ENCODE results near the gene ZSCAN31. TPM values are rescaled to one million over a fixed set of nuclear protein-coding genes. Genes with fewer than 3 reads are reported as not detected.

The ZSCAN31 gene
- total and polyA plus RNA-seq, 9 of the 15 experiments (the other 6 are each of a cell fraction or from before 2014, with no cell fraction given), result 3.9 to 12.1 (median 7.0) TPM

DNA sequence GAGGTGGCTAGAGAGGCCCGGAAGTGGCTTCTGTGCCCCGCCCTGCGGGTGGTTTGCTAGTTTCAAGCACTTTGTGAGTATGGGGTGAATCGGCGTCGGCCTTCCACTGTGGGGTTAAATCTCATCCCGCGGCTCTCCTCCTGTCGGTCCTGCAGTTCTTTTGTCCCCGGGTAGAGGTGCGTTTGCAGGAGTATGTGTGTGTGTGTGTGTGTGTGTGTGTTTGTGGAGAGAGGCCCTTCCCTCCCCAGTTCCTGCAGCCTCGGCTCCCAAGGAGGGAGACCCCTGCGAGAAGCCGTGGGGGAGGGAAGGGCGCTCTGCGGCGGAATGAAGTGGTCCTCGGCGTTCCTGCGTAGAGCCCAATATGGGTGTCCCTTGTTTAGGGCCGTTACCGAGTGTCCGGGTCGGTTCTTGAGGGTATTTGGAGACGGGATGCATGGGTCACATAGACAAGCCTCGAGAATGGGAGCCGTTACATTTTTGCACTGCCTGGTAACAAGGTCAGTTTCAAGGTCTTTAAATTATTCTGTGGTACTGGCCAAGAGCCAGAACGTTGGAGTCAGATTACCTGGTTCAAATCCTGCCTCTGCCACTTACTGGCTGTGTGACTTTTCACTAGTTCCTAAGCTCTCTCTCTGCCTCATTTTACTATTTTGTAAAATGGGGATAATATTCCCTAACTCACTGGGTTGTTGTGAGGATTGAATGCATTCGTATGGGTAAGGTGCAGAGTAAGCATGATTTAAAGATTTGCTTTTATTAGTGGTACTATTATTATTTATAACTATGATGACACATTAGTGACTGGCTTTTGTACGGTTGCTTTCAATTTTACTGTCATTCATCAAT is 14.2 kb upstream of the ZSCAN31 start, which contains the start of gene ZKSCAN3 (continued):
- TF ChIP-seq RFX1 (IDR thresholded peaks at IDR 0.05) (no peak), ETV1 (tag; conservative IDR thresholded peaks at IDR 0.05; ENCODE audit: low read depth) (peak; percentile 99), PHF20 (IDR thresholded peaks at IDR 0.05; ENCODE audit: partially characterized antibody) (peak; percentile 86), SLC30A9 (CRISPR knock-in tag; IDR thresholded peaks at IDR 0.05) (no peak), ZNF239 (CRISPR knock-in tag; IDR thresholded peaks at IDR 0.05) (no peak), ZNF644 (tag; IDR thresholded peaks at IDR 0.05; ENCODE audit: low read depth) (peak; percentile 71), KDM1A (IDR thresholded peaks at IDR 0.05) (peak; percentile 78), ZNF696 (CRISPR knock-in tag; conservative IDR thresholded peaks at IDR 0.05) (no peak), JUNB (CRISPR knock-in tag; conservative IDR thresholded peaks at IDR 0.05) (no peak), SIX5 (IDR thresholded peaks at IDR 0.05; ENCODE audit: borderline replicate concordance in 1 of 2, insufficient read depth in 1 of 2, low read depth in 1 of 2, low read length in 2 of 2) (no peak), OTX1 (CRISPR knock-in tag; IDR thresholded peaks at IDR 0.05) (peak; percentile 94), CXXC5 (CRISPR knock-in tag; IDR thresholded peaks at IDR 0.05) (peak; percentile 90), ZSCAN29 (IDR thresholded peaks at IDR 0.05) (peak; percentile 76), ZZZ3 (IDR thresholded peaks at IDR 0.05) (peak; percentile 33; the same call in 1 of the 2 replicates), NR2C2 (CRISPR knock-in tag; IDR thresholded peaks at IDR 0.05) (no peak), NR2C2 (tag; IDR thresholded peaks at IDR 0.05) (peak; percentile 80), TSC22D4 (tag; IDR thresholded peaks at IDR 0.05) (no peak), SMARCA4 (IDR thresholded peaks at IDR 0.05) (peak; percentile 84), GTF2E2 (tag; IDR thresholded peaks at IDR 0.05) (peak; percentile 93), ZFX (CRISPR knock-in tag; IDR thresholded peaks at IDR 0.05) (peak; percentile 93)
- TF ChIP-seq, protein P1, sequence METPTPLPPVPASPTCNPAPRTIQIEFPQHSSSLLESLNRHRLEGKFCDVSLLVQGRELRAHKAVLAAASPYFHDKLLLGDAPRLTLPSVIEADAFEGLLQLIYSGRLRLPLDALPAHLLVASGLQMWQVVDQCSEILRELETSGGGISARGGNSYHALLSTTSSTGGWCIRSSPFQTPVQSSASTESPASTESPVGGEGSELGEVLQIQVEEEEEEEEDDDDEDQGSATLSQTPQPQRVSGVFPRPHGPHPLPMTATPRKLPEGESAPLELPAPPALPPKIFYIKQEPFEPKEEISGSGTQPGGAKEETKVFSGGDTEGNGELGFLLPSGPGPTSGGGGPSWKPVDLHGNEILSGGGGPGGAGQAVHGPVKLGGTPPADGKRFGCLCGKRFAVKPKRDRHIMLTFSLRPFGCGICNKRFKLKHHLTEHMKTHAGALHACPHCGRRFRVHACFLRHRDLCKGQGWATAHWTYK (CRISPR knock-in tag; IDR thresholded peaks at IDR 0.05), result 0 out of 2 replicates have a peak, but pooled peaks have one; percentile 14
- TF ChIP-seq, protein P2, sequence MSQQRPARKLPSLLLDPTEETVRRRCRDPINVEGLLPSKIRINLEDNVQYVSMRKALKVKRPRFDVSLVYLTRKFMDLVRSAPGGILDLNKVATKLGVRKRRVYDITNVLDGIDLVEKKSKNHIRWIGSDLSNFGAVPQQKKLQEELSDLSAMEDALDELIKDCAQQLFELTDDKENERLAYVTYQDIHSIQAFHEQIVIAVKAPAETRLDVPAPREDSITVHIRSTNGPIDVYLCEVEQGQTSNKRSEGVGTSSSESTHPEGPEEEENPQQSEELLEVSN (IDR thresholded peaks at IDR 0.05; ENCODE audit: borderline replicate concordance in 1 of 2, extremely low read depth in 1 of 2, insufficient read depth in 1 of 2, insufficient read length in 1 of 2, low read depth in 1 of 2, low read length in 1 of 2, poor library complexity in 1 of 2, severe bottlenecking in 1 of 2), result peak in 1 of 2 experiments; percentile 19
- TF ChIP-seq, protein P3, sequence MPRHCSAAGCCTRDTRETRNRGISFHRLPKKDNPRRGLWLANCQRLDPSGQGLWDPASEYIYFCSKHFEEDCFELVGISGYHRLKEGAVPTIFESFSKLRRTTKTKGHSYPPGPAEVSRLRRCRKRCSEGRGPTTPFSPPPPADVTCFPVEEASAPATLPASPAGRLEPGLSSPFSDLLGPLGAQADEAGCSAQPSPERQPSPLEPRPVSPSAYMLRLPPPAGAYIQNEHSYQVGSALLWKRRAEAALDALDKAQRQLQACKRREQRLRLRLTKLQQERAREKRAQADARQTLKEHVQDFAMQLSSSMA (CRISPR knock-in tag; IDR thresholded peaks at IDR 0.05), result peak; percentile 9; the same call in 1 of the 2 replicates
- TF ChIP-seq, protein P4, sequence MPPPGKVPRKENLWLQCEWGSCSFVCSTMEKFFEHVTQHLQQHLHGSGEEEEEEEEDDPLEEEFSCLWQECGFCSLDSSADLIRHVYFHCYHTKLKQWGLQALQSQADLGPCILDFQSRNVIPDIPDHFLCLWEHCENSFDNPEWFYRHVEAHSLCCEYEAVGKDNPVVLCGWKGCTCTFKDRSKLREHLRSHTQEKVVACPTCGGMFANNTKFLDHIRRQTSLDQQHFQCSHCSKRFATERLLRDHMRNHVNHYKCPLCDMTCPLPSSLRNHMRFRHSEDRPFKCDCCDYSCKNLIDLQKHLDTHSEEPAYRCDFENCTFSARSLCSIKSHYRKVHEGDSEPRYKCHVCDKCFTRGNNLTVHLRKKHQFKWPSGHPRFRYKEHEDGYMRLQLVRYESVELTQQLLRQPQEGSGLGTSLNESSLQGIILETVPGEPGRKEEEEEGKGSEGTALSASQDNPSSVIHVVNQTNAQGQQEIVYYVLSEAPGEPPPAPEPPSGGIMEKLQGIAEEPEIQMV (tag; conservative IDR thresholded peaks at IDR 0.05; ENCODE audit: low read depth), result no peak

All from K562 (cell line).